ENCODE measurements around the gene FGFR4. TPM values are rescaled to one million over a fixed set of nuclear protein-coding genes. Genes with fewer than 3 reads are reported as not detected.

The FGFR4 gene
- total RNA-seq, 1 experiment from 2014 or later, result 2.4 TPM

Other genes starting within 250 kb of the FGFR4 start
- not detected in 2 replicates for gene HK3, start 187.6 kb upstream of the FGFR4 start, total RNA-seq (2014; rRNA removed; shearing (Covaris generic); ENCODE audit: low replicate concordance)
- gene UIMC1, start 80.1 kb upstream of the FGFR4 start, total RNA-seq (2014; rRNA removed; shearing (Covaris generic); ENCODE audit: low replicate concordance), result 38.0 and 57.7 TPM in 2 replicates
- 26.2 and 35.5 TPM in 2 replicates for gene ZNF346, start 64.2 kb upstream of the FGFR4 start, total RNA-seq (2014; rRNA removed; shearing (Covaris generic); ENCODE audit: low replicate concordance)
- 70.9 and 76.5 TPM in 2 replicates for gene NSD1, start 46.9 kb downstream of the FGFR4 start, total RNA-seq (2014; rRNA removed; shearing (Covaris generic); ENCODE audit: low replicate concordance)
- 11.4 and 30.2 TPM in 2 replicates for gene RAB24, start 216.8 kb downstream of the FGFR4 start, total RNA-seq (2014; rRNA removed; shearing (Covaris generic); ENCODE audit: low replicate concordance)
- 112 and 189 TPM in 2 replicates for gene PRELID1, start 216.9 kb downstream of the FGFR4 start, total RNA-seq (2014; rRNA removed; shearing (Covaris generic); ENCODE audit: low replicate concordance)
- 12.6 and 18.3 TPM in 2 replicates for gene MXD3, start 225.0 kb downstream of the FGFR4 start, total RNA-seq (2014; rRNA removed; shearing (Covaris generic); ENCODE audit: low replicate concordance)